ENCODE data around the gene ATP2B2. TPM values are rescaled to one million over a fixed set of nuclear protein-coding genes. Genes with fewer than 3 reads are reported as not detected.

Gene ATP2B2
- polyA plus RNA-seq, 2 of the 4 experiments (the other 2 are of a cell fraction), result 0.03 to 0.04 TPM

DNA sequence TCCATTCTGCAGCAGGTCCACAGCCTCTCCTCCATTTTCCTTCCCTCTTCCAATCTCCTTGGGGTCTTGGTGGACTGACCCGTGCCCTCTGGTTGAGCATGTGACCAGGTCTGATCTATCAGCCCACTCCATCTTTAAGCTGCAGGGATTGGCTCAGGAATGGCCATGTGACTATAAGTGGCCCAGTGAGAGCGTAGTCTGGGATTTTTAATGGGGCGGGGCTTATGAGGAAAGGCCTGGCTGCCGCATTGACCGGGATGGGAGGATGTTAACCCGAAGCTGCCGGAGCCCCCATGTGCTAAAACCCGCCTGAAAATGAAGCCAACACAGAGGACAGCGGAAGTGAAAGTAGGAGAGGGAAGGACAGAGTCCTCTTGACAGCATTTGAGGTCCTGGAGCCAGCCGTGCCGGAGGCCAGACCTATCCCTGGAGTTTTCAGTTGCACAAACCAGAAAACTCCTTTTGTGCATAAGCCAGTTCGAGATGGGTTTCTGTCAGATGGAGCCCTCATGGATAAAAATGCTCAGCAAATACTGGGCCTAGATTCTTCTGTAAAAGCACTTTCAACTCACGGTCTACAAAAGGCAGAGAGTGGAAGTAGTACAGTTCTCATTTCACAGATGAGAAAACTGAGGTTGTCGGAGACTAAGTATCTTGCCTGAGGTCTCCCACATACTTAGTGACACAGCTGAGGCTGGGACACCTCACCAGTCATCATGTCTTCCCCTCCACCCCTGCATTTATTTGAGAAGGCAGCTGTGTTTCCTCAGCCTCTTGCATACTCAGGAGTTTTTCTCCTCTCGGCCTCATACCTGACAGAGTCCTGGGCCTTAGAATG, 61.9 kb downstream of the ATP2B2 start:
- no peak for FAIRE-seq
- POLR2A ChIA-PET, result no interaction called here
- ATAC-seq, result peak in 1 of 2 experiments; percentile 32; a peak in 2 of 6 replicates
- Histone ChIP-seq H3K4me2 (no peak overlapping the region), H3K9me3 (no peaks in the 10 kb centered on the region), H3K4me3 (no peak overlapping the region), H3K4me1 (no peaks in the 10 kb centered on the region), H3K27ac (no peak overlapping the region)
- WGBS (ENCODE audit: missing lambda C conversion rate), result 54% methylated on average over 15 of the region's 15 CpGs
- CTCF ChIA-PET, result no interaction called here
- no peak for DNase-seq (ENCODE audit: low read depth in 1 of 2, low spot score in 1 of 2)
- TF ChIP-seq, protein P1, sequence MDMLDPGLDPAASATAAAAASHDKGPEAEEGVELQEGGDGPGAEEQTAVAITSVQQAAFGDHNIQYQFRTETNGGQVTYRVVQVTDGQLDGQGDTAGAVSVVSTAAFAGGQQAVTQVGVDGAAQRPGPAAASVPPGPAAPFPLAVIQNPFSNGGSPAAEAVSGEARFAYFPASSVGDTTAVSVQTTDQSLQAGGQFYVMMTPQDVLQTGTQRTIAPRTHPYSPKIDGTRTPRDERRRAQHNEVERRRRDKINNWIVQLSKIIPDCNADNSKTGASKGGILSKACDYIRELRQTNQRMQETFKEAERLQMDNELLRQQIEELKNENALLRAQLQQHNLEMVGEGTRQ (IDR thresholded peaks at IDR 0.05), result peak; percentile 60
- TF ChIP-seq ZNF302 (CRISPR knock-in tag; IDR thresholded peaks at IDR 0.05), result no peak

GRCh38 chr3:10442151-10442795, 63.1 kb downstream of the ATP2B2 start:
- Histone ChIP-seq H3K4me2 (no peak overlapping the region), H3K9me3 (no peaks in the 10 kb centered on the region), H3K4me1 (no peaks in the 10 kb centered on the region), H3K27ac (no peak overlapping the region), H3K4me3 (no peak overlapping the region)
- TF ChIP-seq ZSCAN20 (CRISPR knock-in tag; IDR thresholded peaks at IDR 0.05) (no peak), SMC3 (IDR thresholded peaks at IDR 0.05) (no peak), RNF2 (IDR thresholded peaks at IDR 0.05; ENCODE audit: borderline replicate concordance, low read depth) (no peak), RARB (CRISPR knock-in tag; IDR thresholded peaks at IDR 0.05) (no peak), CEBPB (IDR thresholded peaks at IDR 0.05) (no peak), RFX5 (IDR thresholded peaks at IDR 0.05) (no peak), GATA3 (IDR thresholded peaks at IDR 0.05; ENCODE audit: borderline replicate concordance) (no peak), HOXB13 (CRISPR knock-in tag; IDR thresholded peaks at IDR 0.05; ENCODE audit: low read depth) (no peak), KDM5A (IDR thresholded peaks at IDR 0.05) (no peak), E2F6 (IDR thresholded peaks at IDR 0.05; ENCODE audit: borderline replicate concordance, low read depth) (no peak), CBX2 (IDR thresholded peaks at IDR 0.05; ENCODE audit: borderline replicate concordance, low read depth) (no peak), HDAC2 (IDR thresholded peaks at IDR 0.05) (no peak), CBX8 (IDR thresholded peaks at IDR 0.05) (no peak), EHF (CRISPR knock-in tag; IDR thresholded peaks at IDR 0.05) (no peak)
- DNase-seq (ENCODE audit: low read depth in 1 of 2, low spot score in 1 of 2), result no peak
- ChIA-PET POLR2A (no interaction called here), CTCF (no interaction called here)
- no peak for FAIRE-seq
- ATAC-seq, result no peak; a peak in 1 of 6 replicates
- 42% methylated on average over 10 of the region's 10 CpGs for WGBS (ENCODE audit: missing lambda C conversion rate)

GRCh38 chr3:10440684-10441083, 64.7 kb downstream of the ATP2B2 start:
- H3K27ac ChIP-seq, result no peak overlapping the region
- H3K4me3 ChIP-seq, result no peak overlapping the region
- ChIA-PET CTCF (no interaction called here), POLR2A (no interaction called here)
- FAIRE-seq (no peak), ATAC-seq (no peak), DNase-seq (ENCODE audit: low read depth in 1 of 2, low spot score in 1 of 2) (no peak)
- H3K4me2 ChIP-seq, result no peak overlapping the region
- H3K4me1 ChIP-seq, result no peaks in the 10 kb centered on the region
- 55% methylated on average over 5 of the region's 5 CpGs for WGBS (ENCODE audit: missing lambda C conversion rate)
- H3K9me3 ChIP-seq, result no peaks in the 10 kb centered on the region
- no peak for TF ChIP-seq RARB (CRISPR knock-in tag; IDR thresholded peaks at IDR 0.05)
- TF ChIP-seq NFE2L2 (conservative IDR thresholded peaks at IDR 0.05; ENCODE audit: low read length), result no peak
- no peak for TF ChIP-seq TFCP2L1 (CRISPR knock-in tag; IDR thresholded peaks at IDR 0.05)
- TF ChIP-seq MAZ (IDR thresholded peaks at IDR 0.05; ENCODE audit: borderline replicate concordance, low read depth, low read length), result no peak
- TF ChIP-seq, protein P1 (IDR thresholded peaks at IDR 0.05), result no peak
- TF ChIP-seq, protein P2, sequence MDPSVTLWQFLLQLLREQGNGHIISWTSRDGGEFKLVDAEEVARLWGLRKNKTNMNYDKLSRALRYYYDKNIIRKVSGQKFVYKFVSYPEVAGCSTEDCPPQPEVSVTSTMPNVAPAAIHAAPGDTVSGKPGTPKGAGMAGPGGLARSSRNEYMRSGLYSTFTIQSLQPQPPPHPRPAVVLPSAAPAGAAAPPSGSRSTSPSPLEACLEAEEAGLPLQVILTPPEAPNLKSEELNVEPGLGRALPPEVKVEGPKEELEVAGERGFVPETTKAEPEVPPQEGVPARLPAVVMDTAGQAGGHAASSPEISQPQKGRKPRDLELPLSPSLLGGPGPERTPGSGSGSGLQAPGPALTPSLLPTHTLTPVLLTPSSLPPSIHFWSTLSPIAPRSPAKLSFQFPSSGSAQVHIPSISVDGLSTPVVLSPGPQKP (IDR thresholded peaks at IDR 0.05; ENCODE audit: low read depth, low read length), result no peak
- no peak for TF ChIP-seq POLR2A (IDR thresholded peaks at IDR 0.05; ENCODE audit: low read length)
- TF ChIP-seq HES2 (IDR thresholded peaks at IDR 0.05), result no peak
- TF ChIP-seq, protein P3, sequence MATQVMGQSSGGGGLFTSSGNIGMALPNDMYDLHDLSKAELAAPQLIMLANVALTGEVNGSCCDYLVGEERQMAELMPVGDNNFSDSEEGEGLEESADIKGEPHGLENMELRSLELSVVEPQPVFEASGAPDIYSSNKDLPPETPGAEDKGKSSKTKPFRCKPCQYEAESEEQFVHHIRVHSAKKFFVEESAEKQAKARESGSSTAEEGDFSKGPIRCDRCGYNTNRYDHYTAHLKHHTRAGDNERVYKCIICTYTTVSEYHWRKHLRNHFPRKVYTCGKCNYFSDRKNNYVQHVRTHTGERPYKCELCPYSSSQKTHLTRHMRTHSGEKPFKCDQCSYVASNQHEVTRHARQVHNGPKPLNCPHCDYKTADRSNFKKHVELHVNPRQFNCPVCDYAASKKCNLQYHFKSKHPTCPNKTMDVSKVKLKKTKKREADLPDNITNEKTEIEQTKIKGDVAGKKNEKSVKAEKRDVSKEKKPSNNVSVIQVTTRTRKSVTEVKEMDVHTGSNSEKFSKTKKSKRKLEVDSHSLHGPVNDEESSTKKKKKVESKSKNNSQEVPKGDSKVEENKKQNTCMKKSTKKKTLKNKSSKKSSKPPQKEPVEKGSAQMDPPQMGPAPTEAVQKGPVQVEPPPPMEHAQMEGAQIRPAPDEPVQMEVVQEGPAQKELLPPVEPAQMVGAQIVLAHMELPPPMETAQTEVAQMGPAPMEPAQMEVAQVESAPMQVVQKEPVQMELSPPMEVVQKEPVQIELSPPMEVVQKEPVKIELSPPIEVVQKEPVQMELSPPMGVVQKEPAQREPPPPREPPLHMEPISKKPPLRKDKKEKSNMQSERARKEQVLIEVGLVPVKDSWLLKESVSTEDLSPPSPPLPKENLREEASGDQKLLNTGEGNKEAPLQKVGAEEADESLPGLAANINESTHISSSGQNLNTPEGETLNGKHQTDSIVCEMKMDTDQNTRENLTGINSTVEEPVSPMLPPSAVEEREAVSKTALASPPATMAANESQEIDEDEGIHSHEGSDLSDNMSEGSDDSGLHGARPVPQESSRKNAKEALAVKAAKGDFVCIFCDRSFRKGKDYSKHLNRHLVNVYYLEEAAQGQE (IDR thresholded peaks at IDR 0.05), result no peak
- TF ChIP-seq HEYL (CRISPR knock-in tag; IDR thresholded peaks at IDR 0.05), result no peak
- no peak for TF ChIP-seq FOSB (CRISPR knock-in tag; IDR thresholded peaks at IDR 0.05)
- no peak for TF ChIP-seq ZNF302 (CRISPR knock-in tag; IDR thresholded peaks at IDR 0.05)
- TF ChIP-seq GATA3 (IDR thresholded peaks at IDR 0.05; ENCODE audit: borderline replicate concordance), result no peak
- no peak for TF ChIP-seq HOXB5 (CRISPR knock-in tag; IDR thresholded peaks at IDR 0.05)
- no peak for TF ChIP-seq EHF (CRISPR knock-in tag; IDR thresholded peaks at IDR 0.05)
